ENCODE measurements around the gene PTGR2. TPM values are rescaled to one million over a fixed set of nuclear protein-coding genes. Genes with fewer than 3 reads are reported as not detected.
A peak's percentile ranks its signal among the peaks of the same experiment; 100 is the strongest.

Gene PTGR2
- total and polyA plus RNA-seq, 2 donors (not counting 3 experiments of a cell fraction or from before 2014, with no cell fraction given) = 1.1 to 5.6 TPM

DNA sequence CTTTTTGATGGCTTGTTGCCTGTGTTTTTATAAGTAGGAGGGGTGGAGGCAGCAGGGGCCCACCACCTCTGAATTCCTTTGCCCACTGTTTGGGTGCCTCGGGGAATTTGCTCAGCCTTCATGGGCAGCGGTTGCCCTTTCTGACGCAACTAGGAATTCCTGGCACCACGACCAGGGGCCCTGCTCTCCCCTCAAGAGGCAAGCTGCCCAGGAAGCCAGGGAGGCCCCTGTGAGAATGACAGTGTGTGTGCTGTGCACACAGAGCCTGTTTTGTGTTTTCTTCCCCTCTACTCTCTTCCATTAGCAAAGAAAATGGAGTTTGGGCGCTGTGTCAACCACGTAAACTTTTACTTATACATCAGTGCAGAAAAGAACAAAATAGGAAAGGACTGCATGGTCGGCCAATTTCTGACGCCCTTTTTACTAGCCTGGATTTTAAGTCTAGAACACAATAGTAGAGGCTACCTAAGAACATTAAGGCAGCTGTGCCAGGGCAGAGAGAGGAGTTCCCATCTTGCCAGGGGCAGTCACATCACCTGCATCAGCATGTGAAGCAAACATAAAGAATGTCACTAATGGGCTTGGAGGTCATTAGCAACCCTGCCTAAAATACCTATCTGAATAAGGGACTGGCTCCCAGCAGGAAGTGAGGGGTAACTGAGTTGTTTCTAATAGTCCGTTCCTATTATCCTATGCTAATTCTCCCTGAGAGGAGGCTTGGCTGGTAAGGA lies 17.9 kb upstream of the PTGR2 start:
- dilution Hi-C loops (cut with MboI; ENCODE audit: extremely low pct_ligation_motif_present, low sequenced_read_pairs) (no loop called here), intact Hi-C loops (cut with micrococcal nuclease) (no loop called here)
- DNase-seq (ENCODE audit: low read depth, low spot score) = no peak
- H3K27me3 ChIP-seq (ENCODE audit: control insufficient read depth in 2 of 2, insufficient read depth in 2 of 2, low read length in 2 of 2) = no peaks in the 10 kb centered on the region
- no peak for FAIRE-seq
- TF ChIP-seq MYC (IDR thresholded peaks at IDR 0.05; ENCODE audit: low read depth, low read length) (no peak), POLR2A (IDR thresholded peaks at IDR 0.05; ENCODE audit: low read depth, low read length) (no peak), EZH2 (IDR thresholded peaks at IDR 0.05; ENCODE audit: borderline replicate concordance, low read depth, low read length, severe bottlenecking) (no peak), GATA2 (IDR thresholded peaks at IDR 0.05; ENCODE audit: insufficient read depth, insufficient read length, low read depth, low read length) (no peak)
- TF ChIP-seq, protein P1, sequence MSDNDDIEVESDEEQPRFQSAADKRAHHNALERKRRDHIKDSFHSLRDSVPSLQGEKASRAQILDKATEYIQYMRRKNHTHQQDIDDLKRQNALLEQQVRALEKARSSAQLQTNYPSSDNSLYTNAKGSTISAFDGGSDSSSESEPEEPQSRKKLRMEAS (IDR thresholded peaks at IDR 0.05; ENCODE audit: insufficient read depth, insufficient read length) = no peak
- TF ChIP-seq, protein P2, sequence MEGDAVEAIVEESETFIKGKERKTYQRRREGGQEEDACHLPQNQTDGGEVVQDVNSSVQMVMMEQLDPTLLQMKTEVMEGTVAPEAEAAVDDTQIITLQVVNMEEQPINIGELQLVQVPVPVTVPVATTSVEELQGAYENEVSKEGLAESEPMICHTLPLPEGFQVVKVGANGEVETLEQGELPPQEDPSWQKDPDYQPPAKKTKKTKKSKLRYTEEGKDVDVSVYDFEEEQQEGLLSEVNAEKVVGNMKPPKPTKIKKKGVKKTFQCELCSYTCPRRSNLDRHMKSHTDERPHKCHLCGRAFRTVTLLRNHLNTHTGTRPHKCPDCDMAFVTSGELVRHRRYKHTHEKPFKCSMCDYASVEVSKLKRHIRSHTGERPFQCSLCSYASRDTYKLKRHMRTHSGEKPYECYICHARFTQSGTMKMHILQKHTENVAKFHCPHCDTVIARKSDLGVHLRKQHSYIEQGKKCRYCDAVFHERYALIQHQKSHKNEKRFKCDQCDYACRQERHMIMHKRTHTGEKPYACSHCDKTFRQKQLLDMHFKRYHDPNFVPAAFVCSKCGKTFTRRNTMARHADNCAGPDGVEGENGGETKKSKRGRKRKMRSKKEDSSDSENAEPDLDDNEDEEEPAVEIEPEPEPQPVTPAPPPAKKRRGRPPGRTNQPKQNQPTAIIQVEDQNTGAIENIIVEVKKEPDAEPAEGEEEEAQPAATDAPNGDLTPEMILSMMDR (IDR thresholded peaks at IDR 0.05; ENCODE audit: extremely low read depth in 1 of 2, insufficient read depth in 1 of 2, low read depth in 1 of 2, low read length in 2 of 2) = no peak
- H3K9ac ChIP-seq (replicated peaks; ENCODE audit: extremely low read depth, insufficient read depth, low read length) = no peak overlapping the region
- H3K9me1 ChIP-seq (replicated peaks; ENCODE audit: control insufficient read depth, extremely low read depth, insufficient read depth, low read length) = no peaks in the 10 kb centered on the region
- BruUV-seq (replicated peaks) = no TSS peak
- H3K4me3 ChIP-seq (replicated peaks in 1 of 3; ENCODE audit: insufficient read depth in 1 of 3, low read depth in 1 of 3, low read length in 3 of 3) = no peak overlapping the region
- H2AFZ ChIP-seq (ENCODE audit: low read depth, low read length) = peak overlapping the region; percentile 29
- H3K36me3 ChIP-seq (ENCODE audit: control insufficient read depth in 2 of 2, extremely low read depth in 1 of 2, insufficient read depth in 2 of 2, low read length in 2 of 2) = no peaks in the 10 kb centered on the region
- H3K4me2 ChIP-seq (ENCODE audit: insufficient read depth, low read length) = no peak overlapping the region
- H3K9me3 ChIP-seq (replicated peaks; ENCODE audit: control insufficient read depth, insufficient read depth, low read length) = no peaks in the 10 kb centered on the region
- no peaks in the 10 kb centered on the region for H4K20me1 ChIP-seq (replicated peaks; ENCODE audit: control insufficient read depth, extremely low read depth, insufficient read depth, low read length)
- ChIA-PET CTCF (interaction anchor here (0.9 to 1.2 kb wide), 2 partner anchors 18 to 104 kb away, joined by 3 read pairs; partner anchors contain the start of gene PTGR2), POLR2A (no interaction called here)
- H3K27ac ChIP-seq (ENCODE audit: insufficient read depth, low read depth, low read length) = no peak overlapping the region
- no peaks in the 10 kb centered on the region for H3K79me2 ChIP-seq (ENCODE audit: control insufficient read depth, insufficient read depth, low read length)
- H3K4me1 ChIP-seq (ENCODE audit: control insufficient read depth, extremely low read depth, insufficient read depth, low read length) = peaks cover 5% of the 10 kb centered on the region

All from endothelial cell of umbilical vein (primary cell).